SW 1271 (cell line): ENCODE results near the gene BTC.
"Not testable (repeated sequence)": the region's sequence is repeated elsewhere in the genome, so short reads cannot be mapped to it uniquely, and the experiment has no call there.

Experiments
- DNase-seq, 2 experiments: peaks; one replicate each; lab custom pipeline; 2025; lab: John Stamatoyannopoulos, UW

BTC gene

GRCh38 chr4:74794382-74795010 lies at the start of gene BTC:
Gene BTC (minus strand): TSS chr4:74794523. CDS start chr4:74794325, 198 bp downstream.
- DNase-seq = peak; percentile 26 to 38

GRCh38 chr4:74840936-74841509 lies 46.7 kb upstream of the BTC start:
- no peak for DNase-seq

GRCh38 chr4:74838746-74839370 lies 44.5 kb upstream of the BTC start:
- no peak for DNase-seq

- DNase-seq = no peak
Observed at GRCh38 chr4:74830928-74831327, 36.6 kb upstream of the BTC start.

- no peak for DNase-seq
Observed at GRCh38 chr4:74823194-74823593, 28.9 kb upstream of the BTC start.

- no peak for DNase-seq
Observed at GRCh38 chr4:74822603-74823002, 28.3 kb upstream of the BTC start.

- DNase-seq = no peak
Observed at GRCh38 chr4:74821541-74821940, 27.2 kb upstream of the BTC start.

GRCh38 chr4:74814052-74814451 lies 19.7 kb upstream of the BTC start:
- no peak for DNase-seq

GRCh38 chr4:74812056-74812455 lies 17.7 kb upstream of the BTC start:
- DNase-seq = not testable (repeated sequence)

- DNase-seq = peak; percentile 5 to 14
Observed at GRCh38 chr4:74805601-74806000, 11.3 kb upstream of the BTC start.

- DNase-seq = no peak
Observed at GRCh38 chr4:74800310-74800709, 6.0 kb upstream of the BTC start.

- DNase-seq = no peak
Observed at GRCh38 chr4:74796631-74797030, 2.3 kb upstream of the BTC start.

GRCh38 chr4:74793757-74794381 lies 454 bp downstream of the BTC start:
- DNase-seq = peak in 1 of 2 experiments; percentile 15

GRCh38 chr4:74790652-74791051 lies 3.7 kb downstream of the BTC start:
- DNase-seq = no peak

GRCh38 chr4:74789518-74789917 lies 4.8 kb downstream of the BTC start:
- no peak for DNase-seq

GRCh38 chr4:74777531-74777930 lies 16.8 kb downstream of the BTC start:
- DNase-seq = no peak

- no peak for DNase-seq
Observed at GRCh38 chr4:74772783-74773182, 21.5 kb downstream of the BTC start.

GRCh38 chr4:74772106-74772505 lies 22.2 kb downstream of the BTC start:
- no peak for DNase-seq

- no peak for DNase-seq
Observed at GRCh38 chr4:74770226-74770910, 24.0 kb downstream of the BTC start.

- DNase-seq = no peak
Observed at GRCh38 chr4:74768857-74769525, 25.3 kb downstream of the BTC start.

GRCh38 chr4:74764119-74764518 lies 30.2 kb downstream of the BTC start:
- DNase-seq = no peak

- DNase-seq = no peak
Observed at GRCh38 chr4:74758551-74759145, 35.7 kb downstream of the BTC start.
